Left lobe of liver (tissue), 2 donors: ENCODE measurements around the gene HIVEP1. TPM values are rescaled to one million over a fixed set of nuclear protein-coding genes. Genes with fewer than 3 reads are reported as not detected.
"Not testable (repeated sequence)": the region's sequence is repeated elsewhere in the genome, so short reads cannot be mapped to it uniquely, and the experiment has no call there.

Experiments used
- ATAC-seq: fragments of 200-7000 bp; cut with Tn5 transposase; one replicate; pipeline ENCODE4 v1.9.1; 2020; ENCODE audit warnings: mild to moderate bottlenecking, moderate library complexity
- DNase-seq: peaks from one replicate; pipeline ENCODE4 v3.0.0-alpha.2; 2020; ENCODE audit warnings: low spot score
- total RNA-seq: library from RNA; stranded (reverse); gene quantifications from one replicate; pipeline ENCODE4 v1.2.1, GENCODE V29; 2021
- donor health status: DM: no; HTN: no; CAD: no; lungs with moderate emphysema.
- donor health status: DM: no; HTN: yes; CAD: no.

Gene HIVEP1
- total RNA-seq, 1 donor from 2014 or later: 9.7 TPM

GRCh38 chr6:12176782-12177181, 164.7 kb downstream of the HIVEP1 start:
- ATAC-seq, DNase-seq: not testable (repeated sequence)

GRCh38 chr6:12178521-12178920, 166.4 kb downstream of the HIVEP1 start:
- ATAC-seq (no peak), DNase-seq (no peak)

DNA sequence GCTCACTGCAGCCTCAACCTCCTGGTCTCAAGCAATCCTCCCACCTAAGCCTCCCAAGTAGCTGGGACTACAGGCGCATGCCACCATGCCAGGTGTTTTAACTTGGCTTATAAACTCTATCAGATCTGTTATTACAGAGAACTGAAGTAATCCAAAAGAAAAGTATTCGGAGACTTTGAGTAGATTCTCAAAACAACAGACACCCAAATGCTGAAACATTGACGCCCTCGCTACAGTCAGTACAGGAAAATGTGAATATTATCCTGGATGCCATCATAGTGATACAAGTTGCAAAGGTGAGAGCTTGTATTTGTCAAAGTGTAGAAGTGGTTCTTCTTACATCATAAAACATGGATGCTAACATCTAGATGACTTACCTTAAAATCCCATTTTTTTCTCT, 169.4 kb downstream of the HIVEP1 start:
- DNase-seq: no peak
- no peak for ATAC-seq

DNA sequence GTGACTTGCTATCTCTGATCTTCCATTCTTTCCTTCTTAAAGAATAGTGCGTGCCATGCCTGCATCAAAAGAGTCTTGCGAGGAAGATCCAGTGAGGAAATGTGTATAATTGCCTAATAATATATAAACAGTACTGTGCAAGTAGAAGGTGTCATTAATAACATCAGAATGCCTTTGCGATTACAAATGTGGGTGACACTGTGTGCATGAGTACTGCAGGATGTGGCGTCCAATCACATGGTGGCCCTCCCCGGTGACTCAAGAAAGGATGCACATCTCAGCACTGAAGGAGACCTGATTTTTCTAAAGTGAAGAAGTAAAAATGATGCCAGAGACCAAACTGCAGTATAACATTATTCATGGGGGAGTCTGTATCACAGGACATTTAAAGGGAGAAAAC, 170.6 kb downstream of the HIVEP1 start:
- DNase-seq: no peak
- ATAC-seq: no peak

DNA sequence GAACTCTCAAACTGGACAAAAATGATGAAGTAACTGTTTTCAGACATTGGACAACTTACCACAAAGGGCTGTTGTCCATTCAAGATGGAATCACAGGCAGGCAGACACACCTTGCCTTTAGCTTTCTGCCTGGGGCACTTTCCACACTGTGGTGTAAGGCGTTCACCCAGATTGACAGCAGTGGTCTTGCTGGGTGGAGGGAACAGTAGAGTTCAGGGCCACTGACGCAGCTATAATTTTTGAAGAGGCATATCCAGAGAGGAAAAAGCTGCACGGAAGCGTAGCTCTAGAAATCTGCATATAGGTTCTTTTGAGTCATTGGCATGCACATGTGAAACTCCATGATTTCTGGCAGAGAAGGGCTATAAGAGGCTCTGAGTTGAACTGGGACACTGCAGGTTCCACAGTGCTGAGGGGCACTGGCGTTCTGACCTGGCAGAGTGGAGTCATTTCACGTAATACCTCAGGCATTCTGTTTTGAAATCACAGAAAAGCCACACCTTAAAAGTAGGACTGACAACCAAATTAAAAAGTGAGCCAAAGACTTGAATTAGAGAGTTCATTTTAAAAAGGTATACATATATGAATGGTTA, 173.1 kb downstream of the HIVEP1 start:
- no peak for DNase-seq
- no peak for ATAC-seq

GRCh38 chr6:12186528-12186927, 174.4 kb downstream of the HIVEP1 start:
- DNase-seq (no peak), ATAC-seq (no peak)

- no peak for DNase-seq
- ATAC-seq: no peak
These were observed 177.0 kb downstream of the HIVEP1 start for GRCh38 chr6:12189150-12189549.

DNA sequence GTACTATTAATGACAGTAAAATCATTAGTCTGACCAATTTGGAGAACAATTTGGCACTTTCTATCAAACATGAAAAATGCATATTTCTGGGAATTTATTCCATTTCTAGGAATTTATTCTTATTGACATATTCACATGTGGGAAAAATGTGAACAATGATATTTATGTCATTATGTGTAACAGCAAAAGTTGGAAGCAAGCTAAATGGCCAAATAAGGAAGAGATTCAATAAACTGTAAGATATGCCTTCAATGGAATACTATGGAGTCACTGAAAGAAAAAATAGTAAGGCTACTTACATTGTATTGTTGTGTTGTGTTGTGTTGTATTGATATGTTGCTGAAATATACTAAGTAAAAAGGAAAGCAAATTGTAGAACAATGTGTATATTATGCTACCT, 177.5 kb downstream of the HIVEP1 start:
- no peak for ATAC-seq
- DNase-seq: no peak

GRCh38 chr6:12190252-12190651, 178.1 kb downstream of the HIVEP1 start:
- no peak for ATAC-seq
- DNase-seq: no peak

GRCh38 chr6:12196326-12196936, 184.3 kb downstream of the HIVEP1 start:
- DNase-seq (no peak), ATAC-seq (no peak)

DNA sequence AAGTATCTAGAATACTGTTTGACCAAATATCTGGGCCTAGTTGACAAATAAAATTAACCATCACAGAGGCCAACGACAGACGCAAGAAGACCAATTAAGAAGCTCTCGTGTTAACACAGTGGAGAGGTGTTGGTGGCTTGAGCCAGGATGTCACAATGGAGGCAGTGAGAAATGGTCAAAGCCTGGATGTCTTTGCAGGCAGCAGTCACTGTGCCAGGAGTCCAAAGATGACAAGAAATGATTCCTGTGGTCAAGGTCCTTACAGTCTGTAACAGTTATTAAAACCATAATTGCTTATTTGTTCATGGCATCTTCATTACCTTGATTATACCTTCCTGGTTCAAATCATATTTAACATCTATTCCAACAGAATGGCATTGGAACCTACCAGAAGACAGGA, 186.7 kb downstream of the HIVEP1 start:
- ATAC-seq: no peak
- DNase-seq: no peak

GRCh38 chr6:12200015-12200564, 188.0 kb downstream of the HIVEP1 start:
- ATAC-seq (no peak), DNase-seq (no peak)

DNA sequence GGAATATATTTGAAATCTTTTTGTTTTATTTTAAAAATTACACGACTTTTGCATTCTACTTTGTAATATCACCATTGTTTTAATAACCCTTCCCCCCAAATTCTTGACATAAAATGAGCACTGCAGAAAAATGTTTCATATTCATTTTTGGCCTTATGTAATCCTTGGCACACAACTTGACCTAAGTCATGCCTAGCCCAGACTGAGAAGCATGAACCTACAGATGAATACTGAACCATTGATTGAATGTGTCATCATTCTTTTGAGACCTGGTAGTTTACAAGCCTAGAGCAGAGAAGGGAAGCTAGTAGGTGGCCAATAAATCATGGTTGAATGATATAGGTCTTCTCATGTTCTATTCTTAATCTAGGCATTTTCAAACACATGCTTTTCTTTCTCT, 188.6 kb downstream of the HIVEP1 start:
- DNase-seq (no peak), ATAC-seq (no peak)

GRCh38 chr6:12203001-12203400, 190.9 kb downstream of the HIVEP1 start:
- DNase-seq (no peak), ATAC-seq (no peak)

- DNase-seq (peak; percentile 54), ATAC-seq (peak; percentile 54)
These were observed 196.1 kb downstream of the HIVEP1 start for GRCh38 chr6:12208190-12208589.

DNA sequence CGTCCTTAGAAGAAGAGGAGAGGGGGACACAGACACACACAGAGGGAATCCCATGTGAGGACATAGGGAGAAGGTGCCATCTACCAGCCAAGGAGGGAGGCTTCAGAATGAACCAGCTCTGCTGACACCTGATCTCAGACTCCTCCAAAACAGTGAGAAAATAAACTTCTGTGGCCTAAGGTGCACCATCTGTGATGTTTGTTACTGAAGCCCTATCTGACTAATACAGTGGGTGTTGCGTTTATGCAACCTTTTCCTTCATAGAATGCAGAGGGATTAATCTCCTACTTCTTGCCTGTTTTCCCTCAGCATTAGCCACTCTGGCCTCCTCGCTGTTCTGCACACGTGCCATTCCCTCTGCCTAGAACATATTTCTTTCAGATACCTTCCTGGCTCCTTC, 196.6 kb downstream of the HIVEP1 start:
- DNase-seq (no peak), ATAC-seq (no peak)

Other genes with a start within 250 kb of the HIVEP1 start
- gene ADTRP, start 233.5 kb upstream of the HIVEP1 start, total RNA-seq: 0.25 TPM